ENCODE data around the gene ZNF614. TPM values are rescaled to one million over a fixed set of nuclear protein-coding genes. Genes with fewer than 3 reads are reported as not detected.
A peak's percentile ranks its signal among the peaks of the same experiment; 100 is the strongest.
"Not testable (repeated sequence)": the region's sequence is repeated elsewhere in the genome, so short reads cannot be mapped to it uniquely, and the experiment has no call there.

The ZNF614 gene
- total RNA-seq, 4 donors from 2014 or later, result 6.2 to 17.1 (median 12.6) TPM

- WGBS, 2 donors (ENCODE audit: low coverage in 1 of 2), result 0% methylated on average over 13 to 18 of the region's 60 CpGs
- H3K4me1 ChIP-seq, result peaks cover 0 to 21% (median 0%) of the 10 kb centered on the region in 3 donors
- ATAC-seq, result peak; percentile 98
Observed at GRCh38 chr19:52048555-52049501, 20.6 kb upstream of the ZNF614 start, which contains the start of gene ZNF432. Gene ZNF432 (minus strand): TSS chr19:52048838. CDS start chr19:52046868, 1,970 bp downstream.

GRCh38 chr19:52039169-52039568 lies 11.0 kb upstream of the ZNF614 start:
- H3K27ac ChIP-seq, result no peak overlapping the region
- WGBS, 2 donors (ENCODE audit: low coverage in 1 of 2), result 95 to 100% methylated on average over 3 to 4 of the region's 4 CpGs
- H3K27me3 ChIP-seq, result no peaks in the 10 kb centered on the region
- no peak for TF ChIP-seq CTCF (IDR thresholded peaks at IDR 0.05)
- no peak for TF ChIP-seq POLR2A (IDR thresholded peaks at IDR 0.05)
- TF ChIP-seq POLR2AphosphoS5 (IDR thresholded peaks at IDR 0.05), result no peak
- TF ChIP-seq EP300 (IDR thresholded peaks at IDR 0.05), result no peak
- peaks cover 49 to 93% of the 10 kb centered on the region in 2 donors for H3K36me3 ChIP-seq
- H3K4me3 ChIP-seq, result no peak overlapping the region
- H3K9me3 ChIP-seq, result peaks cover 3 to 86% (median 9%) of the 10 kb centered on the region in 3 donors
- no peaks in the 10 kb centered on the region for H3K4me1 ChIP-seq
- ATAC-seq, result no peak

More at GRCh38 chr19:52048555-52049501, 20.6 kb upstream of the ZNF614 start, which contains the start of gene ZNF432:
- Histone ChIP-seq H3K27me3 (no peaks in the 10 kb centered on the region), H3K9me3 (peaks cover 0 to 35% (median 0%) of the 10 kb centered on the region in 3 donors), H3K27ac (peak within 1 kb of the TSS; percentile 88 to 94 (median 92)), H3K36me3 (peaks cover 0 to 30% of the 10 kb centered on the region in 2 donors), H3K4me3 (peak within 1 kb of the TSS; percentile 76 to 78)
- TF ChIP-seq POLR2AphosphoS5 (IDR thresholded peaks at IDR 0.05), result peak; percentile 74
- TF ChIP-seq POLR2A (IDR thresholded peaks at IDR 0.05), result peak; percentile 29 to 52
- TF ChIP-seq CTCF (IDR thresholded peaks at IDR 0.05), result no peak
- TF ChIP-seq EP300 (IDR thresholded peaks at IDR 0.05), result no peak

GRCh38 chr19:52034051-52034728 lies 6.0 kb upstream of the ZNF614 start:
- Histone ChIP-seq H3K4me3 (no peak overlapping the region), H3K36me3 (peaks cover 36 to 74% of the 10 kb centered on the region in 2 donors), H3K27me3 (no peaks in the 10 kb centered on the region), H3K27ac (no peak overlapping the region), H3K9me3 (peaks cover 7 to 93% (median 14%) of the 10 kb centered on the region in 3 donors), H3K4me1 (peaks cover 0 to under 1% (median 0%) of the 10 kb centered on the region in 3 donors)
- WGBS, 2 donors (ENCODE audit: low coverage in 1 of 2), result 98% methylated on average over 8 to 10 of the region's 12 CpGs
- no peak for TF ChIP-seq POLR2A (IDR thresholded peaks at IDR 0.05)
- no peak for TF ChIP-seq POLR2AphosphoS5 (IDR thresholded peaks at IDR 0.05)
- no peak for TF ChIP-seq CTCF (IDR thresholded peaks at IDR 0.05)
- no peak for TF ChIP-seq EP300 (IDR thresholded peaks at IDR 0.05)
- ATAC-seq, result no peak

- TF ChIP-seq POLR2AphosphoS5 (IDR thresholded peaks at IDR 0.05) (no peak), POLR2A (IDR thresholded peaks at IDR 0.05) (no peak), EP300 (IDR thresholded peaks at IDR 0.05) (no peak), CTCF (IDR thresholded peaks at IDR 0.05) (no peak)
- Histone ChIP-seq H3K4me1 (peaks cover 4 to 21% (median 4%) of the 10 kb centered on the region in 3 donors), H3K9me3 (peaks cover 2 to 55% (median 3%) of the 10 kb centered on the region in 3 donors), H3K27ac (peak overlapping the region; percentile 68 to 95 (median 94)), H3K36me3 (peaks cover 0 to 45% of the 10 kb centered on the region in 2 donors), H3K27me3 (no peaks in the 10 kb centered on the region), H3K4me3 (peak overlapping the region; percentile 73 to 77)
- 15 to 40% methylated on average over 2 to 5 of the region's 5 CpGs for WGBS, 2 donors (ENCODE audit: low coverage in 1 of 2)
- ATAC-seq, result peak; percentile 10
Observed at GRCh38 chr19:52028780-52029123, 573 bp upstream of the ZNF614 start.

- H3K4me3 ChIP-seq, H3K27me3 ChIP-seq, H3K27ac ChIP-seq, ATAC-seq: not testable (repeated sequence)
- 86 to 89% methylated on average over 10 to 12 of the region's 15 CpGs for WGBS, 2 donors (ENCODE audit: low coverage in 1 of 2)
- Histone ChIP-seq H3K9me3 (peaks cover 0 to 55% (median 2%) of the 10 kb centered on the region in 3 donors), H3K36me3 (peaks cover 0 to 49% of the 10 kb centered on the region in 2 donors), H3K4me1 (peaks cover 4 to 21% (median 4%) of the 10 kb centered on the region in 3 donors)
Observed at GRCh38 chr19:52026255-52026990, 1.8 kb downstream of the ZNF614 start.

GRCh38 chr19:52024478-52024877 lies 3.7 kb downstream of the ZNF614 start:
- WGBS, 2 donors (ENCODE audit: low coverage in 1 of 2), result 95 to 97% methylated on average over 3 to 4 of the region's 4 CpGs
- peaks cover 0 to 68% of the 10 kb centered on the region in 2 donors for H3K36me3 ChIP-seq

More at GRCh38 chr19:52024478-52024877, 3.7 kb downstream of the ZNF614 start:
- peaks cover 4 to 21% (median 4%) of the 10 kb centered on the region in 3 donors for H3K4me1 ChIP-seq
- H3K27me3 ChIP-seq, H3K27ac ChIP-seq, H3K4me3 ChIP-seq, ATAC-seq: not testable (repeated sequence)
- peaks cover 0 to 59% (median 2%) of the 10 kb centered on the region in 3 donors for H3K9me3 ChIP-seq

Data from gastroesophageal sphincter (tissue), 4 donors.